GM21619 (cell line): ENCODE measurements around the gene ZNF423.

Experiments
- ATAC-seq: cut with Tn5 transposase; IDR thresholded peaks from one replicate; pipeline ENCODE4 v1.9.1; 2021; ENCODE audit not compliant: unreplicated experiment

The ZNF423 gene

GRCh38 chr16:49467540-49468372 lies 388.2 kb downstream of the ZNF423 start:
- no peak for ATAC-seq

- ATAC-seq: no peak
Measured at GRCh38 chr16:49466881-49467280, 389.0 kb downstream of the ZNF423 start.

- no peak for ATAC-seq
Measured at GRCh38 chr16:49466529-49466831, 389.4 kb downstream of the ZNF423 start.

- ATAC-seq: no peak
Measured at GRCh38 chr16:49465661-49466528, 390.0 kb downstream of the ZNF423 start.

GRCh38 chr16:49464877-49465504 lies 390.9 kb downstream of the ZNF423 start:
- no peak for ATAC-seq

GRCh38 chr16:49464093-49464492 lies 391.8 kb downstream of the ZNF423 start:
- no peak for ATAC-seq

- peak; percentile 76 for ATAC-seq
Measured at GRCh38 chr16:49463529-49463928, 392.4 kb downstream of the ZNF423 start.

GRCh38 chr16:49462989-49463371 lies 392.9 kb downstream of the ZNF423 start:
- ATAC-seq: no peak

GRCh38 chr16:49462362-49462988 lies 393.4 kb downstream of the ZNF423 start:
- no peak for ATAC-seq

GRCh38 chr16:49461517-49461951 lies 394.4 kb downstream of the ZNF423 start:
- no peak for ATAC-seq

- ATAC-seq: no peak
Measured at GRCh38 chr16:49460786-49461470, 395.0 kb downstream of the ZNF423 start.

- no peak for ATAC-seq
Measured at GRCh38 chr16:49459953-49460735, 395.8 kb downstream of the ZNF423 start.

GRCh38 chr16:49458656-49459445 lies 397.1 kb downstream of the ZNF423 start:
- ATAC-seq: no peak

GRCh38 chr16:49458243-49458642 lies 397.7 kb downstream of the ZNF423 start:
- ATAC-seq: no peak

- no peak for ATAC-seq
Measured at GRCh38 chr16:49457196-49457595, 398.7 kb downstream of the ZNF423 start.

GRCh38 chr16:49456763-49457162 lies 399.1 kb downstream of the ZNF423 start:
- no peak for ATAC-seq

GRCh38 chr16:49455991-49456745 lies 399.7 kb downstream of the ZNF423 start:
- ATAC-seq: no peak
